22Rv1 (cell line): ENCODE data around the gene RFX4.

Experiments
- ZFX ChIP-seq: fragments of 450-650 bp; IDR thresholded peaks from 2 replicates; pipeline ENCODE4 v1.6.1; 2017; ENCODE audit warnings: antibody characterized with exemption, borderline replicate concordance
- TF ChIP-seq, protein P1 (sequence below): fragments of 450-650 bp; IDR thresholded peaks from 2 replicates; pipeline ENCODE4 v1.5.1; 2017; ENCODE audit warnings: mild to moderate bottlenecking

DNA sequence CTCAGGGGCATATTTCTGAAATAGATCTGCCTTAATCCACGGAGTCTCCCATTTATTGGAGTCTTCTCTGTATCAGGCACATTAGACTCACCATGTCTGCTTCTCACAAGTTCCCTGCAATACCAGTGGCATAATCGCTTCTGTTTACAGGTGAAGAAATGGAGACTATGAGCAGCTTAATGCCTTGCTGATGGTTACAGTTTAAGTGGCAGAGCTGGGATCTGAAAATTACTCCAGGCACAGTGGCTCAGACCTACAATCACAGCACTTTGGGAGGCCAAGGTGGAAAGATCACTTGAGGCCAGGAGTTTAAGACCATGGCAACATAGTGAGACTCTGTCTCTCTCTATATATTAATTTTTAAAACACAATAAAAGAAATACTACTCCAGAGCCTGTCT, 184.4 kb downstream of the RFX4 start:
- no peak for TF ChIP-seq ZFX
- TF ChIP-seq, protein P1, sequence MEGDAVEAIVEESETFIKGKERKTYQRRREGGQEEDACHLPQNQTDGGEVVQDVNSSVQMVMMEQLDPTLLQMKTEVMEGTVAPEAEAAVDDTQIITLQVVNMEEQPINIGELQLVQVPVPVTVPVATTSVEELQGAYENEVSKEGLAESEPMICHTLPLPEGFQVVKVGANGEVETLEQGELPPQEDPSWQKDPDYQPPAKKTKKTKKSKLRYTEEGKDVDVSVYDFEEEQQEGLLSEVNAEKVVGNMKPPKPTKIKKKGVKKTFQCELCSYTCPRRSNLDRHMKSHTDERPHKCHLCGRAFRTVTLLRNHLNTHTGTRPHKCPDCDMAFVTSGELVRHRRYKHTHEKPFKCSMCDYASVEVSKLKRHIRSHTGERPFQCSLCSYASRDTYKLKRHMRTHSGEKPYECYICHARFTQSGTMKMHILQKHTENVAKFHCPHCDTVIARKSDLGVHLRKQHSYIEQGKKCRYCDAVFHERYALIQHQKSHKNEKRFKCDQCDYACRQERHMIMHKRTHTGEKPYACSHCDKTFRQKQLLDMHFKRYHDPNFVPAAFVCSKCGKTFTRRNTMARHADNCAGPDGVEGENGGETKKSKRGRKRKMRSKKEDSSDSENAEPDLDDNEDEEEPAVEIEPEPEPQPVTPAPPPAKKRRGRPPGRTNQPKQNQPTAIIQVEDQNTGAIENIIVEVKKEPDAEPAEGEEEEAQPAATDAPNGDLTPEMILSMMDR: no peak
